GM23338 (cell line): ENCODE measurements around the gene ZNF385B. TPM values are rescaled to one million over a fixed set of nuclear protein-coding genes. Genes with fewer than 3 reads are reported as not detected.

Experiments
- ATAC-seq: fragments of 200-7000 bp; cut with Tn5 transposase; 3 replicates; pipeline ENCODE4 v1.9.1; 2020
- DNase-seq: peaks from one replicate; pipeline ENCODE4 v3.0.0-alpha.2; 2015; ENCODE audit warnings: low spot score
- H2AFZ ChIP-seq: fragments of 200-600 bp; sonication (generic); 2 replicates; pipeline ENCODE4 v1.8.0; 2016; ENCODE audit warnings: antibody characterized with exemption, mild to moderate bottlenecking, moderate library complexity
- H3F3A ChIP-seq: fragments of 200-600 bp; sonication (generic); replicated peaks from 2 replicates; pipeline ENCODE4 v1.8.0; 2017; ENCODE audit warnings: antibody characterized with exemption, mixed run types, low read depth
- H3K27ac ChIP-seq: fragments of 200-600 bp; sonication (generic); 2 replicates; pipeline ENCODE4 v1.6.1; 2016; ENCODE audit warnings: low read depth
- H3K27me3 ChIP-seq: fragments of 200-600 bp; sonication (generic); 2 replicates; pipeline ENCODE4 v1.8.0; 2016; ENCODE audit warnings: mild to moderate bottlenecking, mixed run types, moderate library complexity; ENCODE audit not compliant: insufficient read depth
- H3K36me3 ChIP-seq: fragments of 200-600 bp; sonication (generic); 2 replicates; pipeline ENCODE4 v1.8.0; 2016; ENCODE audit warnings: mild to moderate bottlenecking; ENCODE audit not compliant: insufficient read depth
- H3K4me1 ChIP-seq: fragments of 200-600 bp; sonication (generic); 2 replicates; pipeline ENCODE4 v1.8.0; 2016; ENCODE audit warnings: mild to moderate bottlenecking, moderate library complexity; ENCODE audit not compliant: insufficient read depth
- H3K4me2 ChIP-seq: fragments of 200-600 bp; sonication (generic); 2 replicates; pipeline ENCODE4 v1.7.1; 2017; ENCODE audit warnings: mixed run types
- H3K4me3 ChIP-seq: fragments of 200-600 bp; sonication (generic); 2 replicates; pipeline ENCODE4 v1.6.1; 2016; ENCODE audit warnings: mixed run types
- H3K79me2 ChIP-seq: fragments of 200-600 bp; sonication (generic); replicated peaks from 2 replicates; pipeline ENCODE4 v1.8.0; 2017; ENCODE audit warnings: mild to moderate bottlenecking; ENCODE audit not compliant: insufficient read depth
- H3K9me2 ChIP-seq: fragments of 200-600 bp; sonication (generic); 2 replicates; pipeline ENCODE4 v1.8.0; 2017; ENCODE audit not compliant: insufficient read depth
- H4K20me1 ChIP-seq: fragments of 200-600 bp; sonication (generic); replicated peaks from 2 replicates; pipeline ENCODE4 v1.8.0; 2017; ENCODE audit warnings: mild to moderate bottlenecking; ENCODE audit not compliant: insufficient read depth
- H3K27ac Mint-ChIP-seq: 2 replicates; pipeline ENCODE4 v1.8.0; 2020; ENCODE audit warnings: inconsistent platforms, mild to moderate bottlenecking, moderate library complexity, mixed read lengths
- H3K27me3 Mint-ChIP-seq: 3 replicates; pipeline ENCODE4 v1.8.0; 2022; ENCODE audit warnings: low read depth, mild to moderate bottlenecking, moderate library complexity, mixed read lengths, inconsistent platforms; ENCODE audit not compliant: insufficient read depth, poor library complexity
- H3K36me3 Mint-ChIP-seq: 3 replicates; pipeline ENCODE4 v1.8.0; 2021; ENCODE audit warnings: low read depth, mild to moderate bottlenecking, inconsistent platforms, moderate library complexity, mixed read lengths
- H3K4me1 Mint-ChIP-seq: 3 replicates; pipeline ENCODE4 v1.8.0; 2020; ENCODE audit warnings: mild to moderate bottlenecking, inconsistent platforms, mixed read lengths
- H3K4me3 Mint-ChIP-seq: 3 replicates; pipeline ENCODE4 v1.8.0; 2021; ENCODE audit warnings: moderate library complexity, mild to moderate bottlenecking, inconsistent platforms, mixed read lengths
- H3K9me3 Mint-ChIP-seq: 3 replicates; pipeline ENCODE4 v1.8.0; 2020; ENCODE audit warnings: moderate library complexity, mild to moderate bottlenecking, inconsistent platforms, mixed read lengths
- CTCF ChIP-seq, 2 experiments: fragments of 200-600 bp in 1 of 2; sonication (generic) in 1 of 2; conservative IDR thresholded peaks; 2 replicates each; pipeline versions ENCODE4 v1.5.1 to v1.6.1; 2016 to 2017; ENCODE audit warnings: antibody characterized with exemption in 2 of 2, low read depth in 2 of 2, mild to moderate bottlenecking in 2 of 2, moderate library complexity in 1 of 2
- ETS1 ChIP-seq: IDR thresholded peaks from 2 replicates; pipeline ENCODE4 v1.6.1; 2016; ENCODE audit warnings: antibody characterized with exemption
- NANOG ChIP-seq: IDR thresholded peaks from 2 replicates; pipeline ENCODE4 v1.6.1; 2016; ENCODE audit warnings: antibody characterized with exemption, borderline replicate concordance
- ZNF114 ChIP-seq: fragments of 250-450 bp; sonication (Bioruptor Pico); IDR thresholded peaks from 2 replicates; pipeline ENCODE4 v1.5.0; 2020; ENCODE audit warnings: mild to moderate bottlenecking, moderate library complexity
- ZNF331 ChIP-seq: fragments of 250-450 bp; sonication (Bioruptor Pico); IDR thresholded peaks from 2 replicates; pipeline ENCODE4 v1.5.0; 2020; ENCODE audit warnings: low read depth, mild to moderate bottlenecking, moderate library complexity
- ZNF462 ChIP-seq: fragments of 250-450 bp; sonication (Bioruptor Pico); IDR thresholded peaks from 2 replicates; pipeline ENCODE4 v1.5.0; 2020; ENCODE audit warnings: mild to moderate bottlenecking, moderate library complexity
- polyA plus RNA-seq: library from polyadenylated mRNA; unstranded; fragments of >200 nt; fragmentation: Nextera tagmentation; extraction: Ambion mirVana; gene quantifications from 2 replicates; pipeline ENCODE4 v1.2.1, GENCODE V29; 2016
- total RNA-seq: library from RNA; depleted of rRNA; stranded (reverse); fragments of >200 nt; shearing (Covaris generic); gene quantifications from 2 replicates; pipeline ENCODE4 v1.2.3, GENCODE V29; 2014

The ZNF385B gene
- total and polyA plus RNA-seq, 2 experiments from 2014 or later = 1.5 to 4.6 TPM

GRCh38 chr2:179572544-179572943 lies 288.9 kb downstream of the ZNF385B start:
- no peak for TF ChIP-seq ZNF114 (CRISPR knock-in tag)
- no peak for TF ChIP-seq CTCF (conservative IDR thresholded peaks at IDR 0.05; ENCODE audit: low read depth in 2 of 2)
- no peak for TF ChIP-seq ZNF331 (CRISPR knock-in tag)
- Mint-ChIP-seq H3K4me3 (no peak overlapping the region), H3K4me1 (peaks cover 8% of the 10 kb centered on the region), H3K36me3 (no peaks in the 10 kb centered on the region), H3K9me3 (no peaks in the 10 kb centered on the region), H3K27me3 (no peaks in the 10 kb centered on the region), H3K27ac (no peak overlapping the region)
- Histone ChIP-seq H3K4me1 (no peaks in the 10 kb centered on the region), H3K27me3 (no peaks in the 10 kb centered on the region), H4K20me1 (no peaks in the 10 kb centered on the region), H3K27ac (no peak overlapping the region), H3K9me2 (peaks cover 8% of the 10 kb centered on the region; the same call in 1 of the 2 replicates), H3K4me2 (no peak overlapping the region), H2AFZ (no peak overlapping the region), H3K79me2 (no peaks in the 10 kb centered on the region), H3F3A (no peaks in the 10 kb centered on the region), H3K36me3 (no peaks in the 10 kb centered on the region), H3K4me3 (no peak overlapping the region)
- DNase-seq (no peak), ATAC-seq (no peak)

- Mint-ChIP-seq H3K27ac (no peak overlapping the region), H3K4me3 (no peak overlapping the region), H3K9me3 (no peaks in the 10 kb centered on the region), H3K36me3 (no peaks in the 10 kb centered on the region), H3K4me1 (peaks cover 11% of the 10 kb centered on the region), H3K27me3 (no peaks in the 10 kb centered on the region)
- Histone ChIP-seq H3K79me2 (no peaks in the 10 kb centered on the region), H2AFZ (no peak overlapping the region), H3K4me3 (no peak overlapping the region), H3K4me2 (no peak overlapping the region), H3F3A (no peaks in the 10 kb centered on the region), H3K36me3 (no peaks in the 10 kb centered on the region), H3K9me2 (peaks cover 8% of the 10 kb centered on the region; the same call in 1 of the 2 replicates), H3K27me3 (no peaks in the 10 kb centered on the region), H3K27ac (no peak overlapping the region), H3K4me1 (no peaks in the 10 kb centered on the region), H4K20me1 (no peaks in the 10 kb centered on the region)
- ATAC-seq = no peak
- no peak for DNase-seq
- TF ChIP-seq ETS1 (no peak), ZNF331 (CRISPR knock-in tag) (no peak), ZNF462 (CRISPR knock-in tag) (no peak), CTCF (conservative IDR thresholded peaks at IDR 0.05; ENCODE audit: low read depth in 2 of 2) (no peak), NANOG (no peak)
Observed at GRCh38 chr2:179571721-179572120, 289.7 kb downstream of the ZNF385B start.
